Neutrophil (primary cell): ENCODE measurements around the gene WWC1.
"Not testable (repeated sequence)": the region's sequence is repeated elsewhere in the genome, so short reads cannot be mapped to it uniquely, and the experiment has no call there.

Source experiments
- H3K27ac ChIP-seq: fragments of 200-600 bp; sonication (generic); 2 replicates; pipeline ENCODE4 v1.5.1; 2016; ENCODE audit warnings: mild to moderate bottlenecking, moderate library complexity
- H3K27me3 ChIP-seq: fragments of 200-600 bp; sonication (generic); 2 replicates; pipeline ENCODE4 v1.6.0; 2016; ENCODE audit warnings: mild to moderate bottlenecking
- H3K36me3 ChIP-seq: fragments of 200-600 bp; sonication (generic); 2 replicates; pipeline ENCODE4 v1.5.1; 2017
- H3K4me1 ChIP-seq, 2 experiments: fragments of 200-600 bp in 1 of 2; sonication (generic) in 1 of 2; 1 replicate in 1 of 2; 2 replicates in 1 of 2; pipeline versions ENCODE4 v1.5.1 to v1.6.1; 2013 to 2016; ENCODE audit warnings: low read depth in 1 of 2, low read length in 1 of 2, mild to moderate bottlenecking in 1 of 2, moderate library complexity in 1 of 2; ENCODE audit not compliant: control insufficient read depth in 1 of 2, insufficient read depth in 1 of 2
- H3K4me3 ChIP-seq, 2 experiments: fragments of 200-600 bp in 1 of 2; sonication (generic) in 1 of 2; 1 replicate in 1 of 2; 2 replicates in 1 of 2; pipeline ENCODE4 v1.5.1; 2013 to 2016; ENCODE audit warnings: low read depth in 1 of 2, low read length in 1 of 2, mild to moderate bottlenecking in 1 of 2, moderate library complexity in 1 of 2
- H3K9me3 ChIP-seq: fragments of 200-600 bp; sonication (generic); 2 replicates; pipeline ENCODE4 v1.5.1; 2016
- CTCF ChIP-seq: fragments of 200-600 bp; sonication (generic); IDR thresholded peaks from 2 replicates; pipeline ENCODE4 v1.5.1; 2016; ENCODE audit warnings: antibody characterized with exemption

WWC1 gene

GRCh38 chr5:168339109-168339771 is 47.8 kb downstream of the WWC1 start:
- Histone ChIP-seq H3K4me1 (no peaks in the 10 kb centered on the region), H3K27me3 (no peaks in the 10 kb centered on the region), H3K4me3 (no peak overlapping the region), H3K27ac (no peak overlapping the region), H3K36me3 (no peaks in the 10 kb centered on the region), H3K9me3 (no peaks in the 10 kb centered on the region)
- TF ChIP-seq CTCF, result no peak

GRCh38 chr5:168339772-168340140 is 48.3 kb downstream of the WWC1 start:
- H3K4me3 ChIP-seq, H3K9me3 ChIP-seq, H3K27ac ChIP-seq, H3K36me3 ChIP-seq, H3K27me3 ChIP-seq, H3K4me1 ChIP-seq: not testable (repeated sequence)

- Histone ChIP-seq H3K36me3 (no peaks in the 10 kb centered on the region), H3K27ac (no peak overlapping the region), H3K4me3 (no peak overlapping the region), H3K4me1 (no peaks in the 10 kb centered on the region), H3K27me3 (no peaks in the 10 kb centered on the region), H3K9me3 (no peaks in the 10 kb centered on the region)
- TF ChIP-seq CTCF, result no peak
Observed at GRCh38 chr5:168340487-168340886, 49.0 kb downstream of the WWC1 start.

GRCh38 chr5:168341178-168341577 is 49.7 kb downstream of the WWC1 start:
- H3K27ac ChIP-seq, result no peak overlapping the region
- no peaks in the 10 kb centered on the region for H3K9me3 ChIP-seq

GRCh38 chr5:168342151-168342825 is 50.8 kb downstream of the WWC1 start:
- H3K36me3 ChIP-seq, result no peaks in the 10 kb centered on the region
- no peaks in the 10 kb centered on the region for H3K9me3 ChIP-seq
- no peak overlapping the region for H3K27ac ChIP-seq
- H3K4me3 ChIP-seq, result no peak overlapping the region
- TF ChIP-seq CTCF, result no peak
- no peaks in the 10 kb centered on the region for H3K4me1 ChIP-seq
- H3K27me3 ChIP-seq, result no peaks in the 10 kb centered on the region

More at GRCh38 chr5:168341178-168341577, 49.7 kb downstream of the WWC1 start:
- no peaks in the 10 kb centered on the region for H3K27me3 ChIP-seq
- no peak for TF ChIP-seq CTCF
- no peak overlapping the region for H3K4me3 ChIP-seq
- no peaks in the 10 kb centered on the region for H3K36me3 ChIP-seq
- no peaks in the 10 kb centered on the region for H3K4me1 ChIP-seq

- H3K27ac ChIP-seq, result no peak overlapping the region
- TF ChIP-seq CTCF, result no peak
- no peaks in the 10 kb centered on the region for H3K9me3 ChIP-seq
- H3K4me3 ChIP-seq, result no peak overlapping the region
- no peaks in the 10 kb centered on the region for H3K36me3 ChIP-seq
- no peaks in the 10 kb centered on the region for H3K27me3 ChIP-seq
- H3K4me1 ChIP-seq, result no peaks in the 10 kb centered on the region
Observed at GRCh38 chr5:168342985-168343384, 51.5 kb downstream of the WWC1 start.
